Stimulated activated naive CD8-positive, alpha-beta T cell treated with anti-CD3 and anti-CD28 coated beads, Interleukin-15, amount 100 ng/mL, for 72 hours (primary cell): ENCODE data around the gene AGO3.
A peak's percentile ranks its signal among the peaks of the same experiment; 100 is the strongest.
"Not testable (repeated sequence)": the region's sequence is repeated elsewhere in the genome, so short reads cannot be mapped to it uniquely, and the experiment has no call there.

ENCODE experiments used
- ATAC-seq: fragments of 150-1000 bp; cut with Tn5 transposase; 2 replicates; pipeline ENCODE4 v1.10.0; 2021; ENCODE audit warnings: mild to moderate bottlenecking, moderate library complexity
- DNase-seq, 2 donors: peaks; one replicate each; pipeline ENCODE4 v3.0.0; 2021 to 2022
- H3K27ac Mint-ChIP-seq, 2 donors: one replicate each; pipeline ENCODE4 v1.8.0; 2022; ENCODE audit warnings: mild to moderate bottlenecking in 2 of 2, mixed read lengths in 2 of 2, moderate library complexity in 2 of 2
- H3K27me3 Mint-ChIP-seq: one replicate; pipeline ENCODE4 v1.8.0; 2022; ENCODE audit warnings: mixed read lengths
- H3K4me1 Mint-ChIP-seq: one replicate; pipeline ENCODE4 v1.8.0; 2022; ENCODE audit warnings: mild to moderate bottlenecking, mixed read lengths
- H3K4me3 Mint-ChIP-seq, 2 donors: one replicate each; pipeline ENCODE4 v1.8.0; 2022; ENCODE audit warnings: mild to moderate bottlenecking in 2 of 2, mixed read lengths in 2 of 2, moderate library complexity in 1 of 2
- H3K9me3 Mint-ChIP-seq, 2 donors: one replicate each; pipeline ENCODE4 v1.8.0; 2022; ENCODE audit warnings: mixed read lengths in 2 of 2

The AGO3 gene

DNA sequence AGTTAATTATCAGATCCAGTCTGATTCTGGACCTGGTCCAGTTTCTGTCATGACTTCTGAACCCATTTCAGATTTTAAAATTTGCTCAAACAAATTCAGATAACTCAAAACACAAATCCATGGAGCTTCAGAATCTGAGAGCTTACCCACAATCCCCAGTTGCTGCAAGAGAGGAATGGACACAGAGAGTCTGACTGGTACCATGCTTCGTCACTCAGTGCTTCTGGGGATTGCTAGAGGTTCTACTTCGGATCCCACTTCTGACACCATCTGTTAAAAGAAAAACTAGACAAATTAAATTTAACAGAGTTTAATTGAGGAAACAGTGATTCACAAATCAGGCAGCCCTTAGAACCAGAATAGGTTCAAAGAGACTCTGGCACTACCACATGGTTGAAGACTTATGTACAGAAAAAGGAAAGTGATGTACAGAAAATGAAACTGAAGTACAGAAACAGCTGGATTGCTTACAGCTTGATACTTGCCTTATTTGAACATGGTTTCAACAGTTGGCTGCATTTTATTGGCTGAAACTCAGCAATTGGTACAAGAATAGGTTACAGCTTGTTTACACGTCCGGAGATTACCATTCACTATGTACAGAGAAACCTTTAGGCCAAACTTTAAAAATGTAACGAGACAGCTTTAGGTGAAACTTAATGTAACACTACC is 92.3 kb downstream of the AGO3 start:
- Mint-ChIP-seq H3K27ac (peak overlapping the region; percentile 48 to 78), H3K4me1 (peaks cover 17% of the 10 kb centered on the region), H3K27me3 (no peaks in the 10 kb centered on the region), H3K9me3 (no peaks in the 10 kb centered on the region), H3K4me3 (peak overlapping the region in 1 of 2 donors; percentile 52)
- DNase-seq: no peak
- peak; percentile 78 for ATAC-seq

DNA sequence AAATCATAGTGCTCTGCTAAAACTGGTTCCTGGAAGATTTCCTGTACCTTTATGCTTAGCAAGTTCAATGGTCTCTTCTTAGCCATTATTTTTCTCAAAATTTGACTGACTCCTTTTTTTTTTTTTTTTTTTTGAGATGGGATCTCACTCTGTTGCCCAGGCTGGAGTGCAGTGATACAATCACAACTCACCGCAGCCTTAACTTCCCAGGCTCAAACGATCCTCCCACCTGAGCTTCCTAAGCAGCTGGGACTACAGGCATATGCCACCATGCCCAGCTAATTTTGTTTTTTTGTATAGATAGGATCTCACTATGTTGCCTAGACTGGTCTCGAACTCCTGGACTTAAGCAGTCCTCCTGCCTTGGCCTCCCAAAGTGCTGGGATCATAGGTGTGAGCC is 93.1 kb downstream of the AGO3 start:
- H3K27me3 Mint-ChIP-seq, DNase-seq, H3K9me3 Mint-ChIP-seq, ATAC-seq, H3K4me3 Mint-ChIP-seq: not testable (repeated sequence)
- Mint-ChIP-seq H3K27ac (peak overlapping the region; percentile 42 to 60), H3K4me1 (peaks cover 17% of the 10 kb centered on the region)

DNA sequence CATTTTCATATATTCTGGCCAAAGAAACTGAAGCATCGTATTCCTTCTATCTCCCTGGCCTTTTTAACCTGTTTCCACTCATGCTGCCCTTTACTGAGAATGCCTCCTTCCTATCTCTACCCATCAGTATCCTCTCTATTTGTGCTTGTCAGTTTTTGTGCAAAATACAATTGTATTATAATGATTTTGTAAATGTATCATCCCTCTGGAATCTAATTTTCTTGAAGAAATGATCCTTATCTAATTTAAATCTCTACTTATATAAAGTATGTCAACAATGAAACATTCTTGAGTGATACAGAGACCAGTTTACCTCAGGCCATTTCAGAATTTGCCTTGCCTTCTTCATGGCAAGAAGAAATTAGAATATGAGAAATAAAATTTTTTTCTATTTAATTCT is 93.9 kb downstream of the AGO3 start:
- DNase-seq (no peak), ATAC-seq (no peak)
- Mint-ChIP-seq H3K4me3 (no peak overlapping the region), H3K9me3 (no peaks in the 10 kb centered on the region), H3K27ac (no peak overlapping the region), H3K4me1 (peaks cover 17% of the 10 kb centered on the region), H3K27me3 (no peaks in the 10 kb centered on the region)

DNA sequence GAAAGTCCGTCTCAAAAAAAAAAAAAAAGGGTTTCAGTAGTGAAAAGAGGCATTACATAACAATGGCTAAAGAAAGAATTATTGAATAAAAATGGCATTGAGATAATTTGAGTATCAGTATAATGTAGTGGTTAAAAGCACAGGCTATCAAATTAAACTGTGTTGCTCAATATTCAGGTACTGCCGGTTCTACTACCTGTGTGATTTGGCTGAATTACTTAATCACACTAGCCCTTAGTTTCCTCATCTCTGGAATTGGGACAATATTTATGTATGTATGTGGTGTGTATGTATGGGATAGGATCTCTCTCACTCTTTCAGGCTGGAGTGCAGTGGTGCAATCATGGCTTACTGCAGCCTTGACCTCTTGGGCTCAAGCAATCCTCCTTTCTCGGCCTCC is 96.9 kb downstream of the AGO3 start:
- H3K4me3 Mint-ChIP-seq: no peak overlapping the region
- no peaks in the 10 kb centered on the region for H3K27me3 Mint-ChIP-seq
- DNase-seq: no peak
- peaks cover 14% of the 10 kb centered on the region for H3K4me1 Mint-ChIP-seq
- no peaks in the 10 kb centered on the region for H3K9me3 Mint-ChIP-seq
- H3K27ac Mint-ChIP-seq: no peak overlapping the region
- ATAC-seq: no peak

DNA sequence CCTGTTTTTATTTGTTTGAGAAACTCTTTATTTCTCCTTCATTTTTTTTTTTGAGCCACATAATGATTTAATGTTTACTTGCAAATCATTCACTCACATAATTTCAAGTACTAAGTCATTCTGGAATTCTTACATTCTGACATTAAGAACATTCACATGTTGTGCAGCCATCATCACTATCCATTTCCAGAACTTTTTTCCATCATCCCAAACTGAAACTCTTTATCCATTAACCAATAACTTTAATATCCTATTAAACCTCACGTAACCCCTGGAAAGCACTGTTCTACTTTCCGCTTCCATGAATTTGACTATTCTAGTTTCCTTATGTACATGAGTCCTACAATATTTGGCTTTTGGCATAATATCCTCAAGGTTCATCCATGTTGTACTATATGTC is 100.5 kb downstream of the AGO3 start:
- H3K4me1 Mint-ChIP-seq: no peaks in the 10 kb centered on the region
- H3K9me3 Mint-ChIP-seq: no peaks in the 10 kb centered on the region

DNA sequence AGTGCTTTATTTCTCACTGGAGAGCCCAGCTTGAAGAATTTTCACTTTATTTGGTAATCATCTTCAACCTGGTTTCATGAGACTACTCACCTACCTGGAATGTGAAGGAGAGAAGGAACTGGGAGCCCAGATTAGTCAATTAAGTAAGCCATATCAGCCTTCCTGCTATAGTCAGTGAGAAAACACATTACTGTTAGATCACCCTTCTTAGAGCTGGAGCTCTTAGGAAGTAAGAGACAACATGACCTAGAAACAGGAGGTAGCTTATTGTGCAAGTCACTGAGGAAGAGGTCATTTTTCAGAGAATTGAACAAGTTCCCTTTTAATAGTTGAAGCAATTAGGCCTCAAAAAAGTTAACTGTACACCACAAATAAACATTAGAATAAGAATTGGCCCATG is 103.8 kb downstream of the AGO3 start:
- Mint-ChIP-seq H3K27ac (no peak overlapping the region), H3K9me3 (no peaks in the 10 kb centered on the region), H3K27me3 (no peaks in the 10 kb centered on the region), H3K4me1 (no peaks in the 10 kb centered on the region), H3K4me3 (no peak overlapping the region)
- ATAC-seq (no peak), DNase-seq (no peak)

More for the DNA sequence above, 100.5 kb downstream of the AGO3 start:
- H3K27me3 Mint-ChIP-seq: no peaks in the 10 kb centered on the region
- ATAC-seq (no peak), DNase-seq (no peak)
- no peak overlapping the region for H3K4me3 Mint-ChIP-seq
- no peak overlapping the region for H3K27ac Mint-ChIP-seq

DNA sequence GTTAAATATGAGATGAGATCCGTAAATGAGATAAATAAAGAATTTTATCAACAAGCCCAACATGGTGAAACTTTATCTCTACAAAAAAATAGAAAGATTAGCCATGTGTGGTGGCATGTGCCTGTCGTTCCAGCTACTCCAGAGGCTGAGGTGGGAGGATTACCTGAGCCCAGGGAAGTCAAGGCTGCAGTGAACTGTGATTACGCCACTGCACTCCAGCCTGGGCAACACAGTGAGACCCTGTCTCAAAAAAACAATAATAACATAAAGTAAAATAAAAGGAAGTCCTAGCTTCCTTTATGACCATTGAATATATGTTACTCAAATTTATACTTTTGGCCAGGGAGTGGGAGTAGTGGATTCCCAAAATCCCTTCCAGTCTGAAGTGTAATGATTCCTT is 104.2 kb downstream of the AGO3 start:
- DNase-seq (no peak), ATAC-seq (no peak)
- no peak overlapping the region for H3K27ac Mint-ChIP-seq
- no peaks in the 10 kb centered on the region for H3K4me1 Mint-ChIP-seq
- H3K9me3 Mint-ChIP-seq: no peaks in the 10 kb centered on the region
- no peak overlapping the region for H3K4me3 Mint-ChIP-seq
- H3K27me3 Mint-ChIP-seq: no peaks in the 10 kb centered on the region

DNA sequence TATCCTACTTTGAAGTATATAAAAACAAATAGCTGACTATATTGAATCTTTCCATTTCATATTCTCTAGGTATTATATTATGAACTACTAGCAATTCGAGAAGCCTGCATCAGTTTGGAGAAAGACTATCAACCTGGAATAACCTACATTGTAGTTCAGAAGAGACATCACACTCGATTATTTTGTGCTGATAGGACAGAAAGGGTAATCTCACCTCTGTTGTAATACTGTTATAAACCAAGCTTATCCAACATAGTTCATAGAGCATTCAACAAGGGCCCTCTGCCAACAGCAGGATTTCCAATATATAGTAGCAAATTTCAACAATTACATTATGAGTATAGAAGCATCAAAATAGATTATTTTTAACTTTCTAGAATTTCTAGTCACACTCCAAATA is 109.3 kb downstream of the AGO3 start:
- ATAC-seq: no peak

DNA sequence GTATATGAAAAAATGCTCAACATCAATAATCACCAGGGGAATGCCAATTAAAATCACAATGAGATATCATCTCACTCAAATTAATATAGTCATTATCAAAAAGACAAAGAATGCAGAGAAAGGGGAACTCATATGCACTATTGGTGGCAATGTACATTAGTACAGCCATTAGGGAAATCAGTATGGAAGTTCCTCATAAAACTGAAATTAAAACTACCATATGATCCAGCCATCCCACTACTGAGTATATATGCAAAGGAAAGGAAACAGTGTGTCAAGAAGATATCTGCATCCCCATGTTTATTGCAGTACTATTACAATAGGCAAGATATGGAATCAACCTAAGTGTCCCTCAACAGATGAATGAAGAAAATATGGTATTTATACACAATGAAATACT is 120.9 kb downstream of the AGO3 start:
- no peak for ATAC-seq
- Mint-ChIP-seq H3K27me3 (no peaks in the 10 kb centered on the region), H3K4me1 (no peaks in the 10 kb centered on the region), H3K4me3 (no peak overlapping the region), H3K9me3 (peaks cover 0 to 9% of the 10 kb centered on the region in 2 donors), H3K27ac (no peak overlapping the region)
- no peak for DNase-seq

More for the DNA sequence above, 109.3 kb downstream of the AGO3 start:
- H3K4me1 Mint-ChIP-seq: no peaks in the 10 kb centered on the region
- H3K9me3 Mint-ChIP-seq: no peaks in the 10 kb centered on the region
- H3K27me3 Mint-ChIP-seq: no peaks in the 10 kb centered on the region
- H3K27ac Mint-ChIP-seq: no peak overlapping the region
- no peak overlapping the region for H3K4me3 Mint-ChIP-seq
- no peak for DNase-seq

DNA sequence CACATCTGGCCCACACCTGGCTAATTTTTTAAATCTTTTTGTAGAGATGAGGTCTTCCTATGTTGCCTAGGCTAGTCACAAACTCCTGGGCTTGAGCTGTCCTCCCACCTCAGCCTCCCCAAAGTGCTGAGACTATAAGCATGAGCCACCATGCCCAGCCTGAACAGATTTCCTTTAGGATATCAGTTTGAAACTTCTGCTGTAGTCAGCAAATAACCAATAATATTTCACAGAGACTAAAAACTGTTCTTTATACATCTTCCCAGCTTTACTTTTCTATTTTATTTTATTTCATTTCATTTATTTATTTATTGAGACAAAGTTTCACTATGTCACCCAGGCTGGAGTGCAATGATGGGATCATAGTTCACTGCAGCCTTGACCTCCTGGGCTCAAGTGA is 123.1 kb downstream of the AGO3 start:
- H3K27me3 Mint-ChIP-seq: no peaks in the 10 kb centered on the region
- H3K4me3 Mint-ChIP-seq: no peak overlapping the region
- no peak for ATAC-seq
- H3K27ac Mint-ChIP-seq: no peak overlapping the region
- H3K4me1 Mint-ChIP-seq: no peaks in the 10 kb centered on the region
- no peaks in the 10 kb centered on the region for H3K9me3 Mint-ChIP-seq
- no peak for DNase-seq

DNA sequence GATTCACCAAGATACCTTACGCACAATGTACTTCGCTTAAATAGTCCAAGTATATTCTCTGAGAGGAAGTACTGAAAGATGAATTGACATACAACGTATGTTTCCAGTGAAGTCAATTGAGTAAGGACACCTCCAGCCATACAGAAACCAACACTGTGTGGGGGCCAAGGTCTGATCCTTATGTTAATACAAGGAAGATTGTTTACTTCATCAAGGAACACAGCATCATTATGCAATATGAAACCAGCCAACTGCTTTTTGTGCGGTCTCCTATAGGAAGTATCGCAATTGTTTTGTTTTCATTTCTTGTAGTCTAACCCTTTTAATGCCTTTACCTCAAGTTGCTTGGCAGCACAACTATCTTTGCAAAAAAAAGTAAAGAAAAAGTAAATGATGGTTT is 124.8 kb downstream of the AGO3 start:
- Mint-ChIP-seq H3K27me3 (no peaks in the 10 kb centered on the region), H3K27ac (no peak overlapping the region), H3K9me3 (no peaks in the 10 kb centered on the region), H3K4me3 (no peak overlapping the region), H3K4me1 (no peaks in the 10 kb centered on the region)
- ATAC-seq: no peak
- no peak for DNase-seq

DNA sequence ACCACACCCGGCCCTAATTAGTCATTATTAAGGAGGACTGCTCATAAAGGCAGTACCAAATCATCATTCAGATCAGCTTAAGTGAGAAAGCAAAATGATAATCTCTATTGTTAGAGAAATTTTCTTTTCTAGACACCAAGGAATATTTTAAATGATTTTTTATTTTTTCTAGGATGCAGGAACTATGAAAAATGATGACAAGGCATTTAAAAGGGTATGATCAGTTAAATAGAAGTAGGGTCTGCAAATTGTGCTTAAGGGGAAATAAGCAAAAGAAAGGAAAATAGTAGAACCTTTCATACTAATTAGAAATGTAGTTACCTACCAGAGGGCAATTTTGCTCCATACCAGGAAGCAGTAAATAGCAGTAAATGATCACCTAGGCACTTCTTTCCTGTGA is 131.4 kb downstream of the AGO3 start:
- H3K4me1 Mint-ChIP-seq: no peaks in the 10 kb centered on the region
- H3K9me3 Mint-ChIP-seq: no peaks in the 10 kb centered on the region
- H3K4me3 Mint-ChIP-seq: no peak overlapping the region
- no peak for DNase-seq
- H3K27ac Mint-ChIP-seq: no peak overlapping the region
- H3K27me3 Mint-ChIP-seq: no peaks in the 10 kb centered on the region
- ATAC-seq: no peak

DNA sequence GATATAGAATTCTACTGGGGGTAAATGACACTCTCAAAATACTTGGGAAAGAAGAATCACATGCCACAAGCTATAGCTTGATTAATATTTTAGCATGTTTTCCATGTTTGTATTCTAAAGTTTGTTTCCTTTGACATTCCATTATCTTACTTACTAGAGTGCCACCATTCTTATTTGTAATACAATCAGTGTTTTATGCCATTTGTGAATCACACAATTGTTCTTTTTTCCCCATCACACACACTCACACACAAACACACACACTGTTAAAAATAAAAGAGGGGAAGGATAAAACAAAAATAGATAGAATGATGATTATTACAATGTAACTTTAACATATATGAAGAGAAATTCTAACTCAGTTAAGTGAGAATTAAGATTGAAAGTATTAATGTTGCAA is 137.0 kb downstream of the AGO3 start:
- H3K4me1 Mint-ChIP-seq: no peaks in the 10 kb centered on the region

DNA sequence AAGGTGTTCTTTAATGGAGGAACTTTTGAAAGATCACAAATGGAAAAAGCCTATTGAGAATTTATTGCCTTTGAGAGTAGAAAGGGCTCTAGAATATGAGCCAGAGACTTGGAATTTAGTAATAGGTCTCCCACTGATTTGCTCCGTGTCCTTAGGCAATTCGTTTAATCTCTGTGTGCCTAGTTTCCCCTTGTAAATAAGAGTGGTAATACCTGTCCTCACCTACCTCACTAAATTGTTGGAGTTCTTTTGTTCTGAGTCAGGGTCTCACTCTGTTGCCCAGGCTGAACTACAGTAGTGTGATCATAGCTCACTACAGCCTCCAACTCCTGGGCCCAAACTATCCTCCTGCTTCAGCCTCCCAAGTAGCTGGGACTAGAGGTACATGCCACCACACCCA is 138.0 kb downstream of the AGO3 start:
- DNase-seq: no peak
- Mint-ChIP-seq H3K27ac (peak overlapping the region in 1 of 2 donors; percentile 35), H3K27me3 (no peaks in the 10 kb centered on the region), H3K4me1 (no peaks in the 10 kb centered on the region), H3K4me3 (no peak overlapping the region), H3K9me3 (no peaks in the 10 kb centered on the region)
- ATAC-seq: no peak

More for the DNA sequence above, 137.0 kb downstream of the AGO3 start:
- DNase-seq (no peak), ATAC-seq (no peak)
- Mint-ChIP-seq H3K9me3 (no peaks in the 10 kb centered on the region), H3K27ac (no peak overlapping the region), H3K27me3 (no peaks in the 10 kb centered on the region), H3K4me3 (no peak overlapping the region)

DNA sequence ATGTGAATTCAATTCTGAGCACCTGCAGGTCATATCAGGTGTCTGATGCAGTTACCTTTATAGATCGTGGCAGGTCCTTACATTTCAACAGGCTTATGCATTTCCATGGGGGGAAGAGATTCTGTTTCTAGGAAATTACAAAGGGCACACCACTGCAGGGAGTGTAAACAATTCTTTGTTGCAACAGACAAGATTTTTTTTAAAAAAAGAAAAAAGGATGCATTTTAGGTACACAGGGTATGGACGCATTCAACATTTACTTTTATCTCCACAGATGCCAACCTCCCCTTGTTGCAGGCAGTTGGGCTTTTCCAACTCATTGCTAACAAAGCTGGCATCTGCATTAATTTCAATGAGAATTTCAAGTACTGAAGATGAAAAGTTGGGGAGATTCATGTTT is 139.4 kb downstream of the AGO3 start:
- H3K4me3 Mint-ChIP-seq: no peak overlapping the region
- ATAC-seq (no peak), DNase-seq (no peak)
- no peak overlapping the region for H3K27ac Mint-ChIP-seq
- no peaks in the 10 kb centered on the region for H3K27me3 Mint-ChIP-seq
- no peaks in the 10 kb centered on the region for H3K9me3 Mint-ChIP-seq
- no peaks in the 10 kb centered on the region for H3K4me1 Mint-ChIP-seq

DNA sequence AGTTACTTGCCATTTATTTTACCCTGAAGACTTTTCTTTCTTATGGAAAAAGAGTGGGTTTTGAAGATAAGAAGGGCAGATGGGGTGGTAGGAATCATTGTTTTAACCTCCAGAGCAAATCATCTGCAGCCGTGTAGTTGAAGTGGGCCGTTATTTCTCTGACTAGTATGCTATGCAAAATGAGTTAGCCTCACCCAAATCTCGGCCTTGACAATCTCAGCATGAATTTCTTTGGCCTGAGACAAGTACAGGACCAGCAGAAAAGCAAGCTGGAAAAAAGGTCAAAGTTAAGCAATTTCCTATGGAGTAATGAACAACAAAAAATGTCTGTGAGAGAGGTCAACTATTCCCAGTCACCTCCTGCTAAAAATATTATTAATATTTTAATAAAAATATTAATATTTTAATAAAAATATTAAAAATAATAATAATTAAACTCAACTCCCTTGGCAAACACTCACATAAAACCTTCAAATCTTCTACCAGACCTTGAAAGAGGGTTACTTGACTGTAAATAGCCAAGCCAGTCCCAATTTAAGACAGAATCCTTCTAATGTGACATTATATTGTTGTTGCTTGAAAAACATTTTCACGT is 146.2 kb downstream of the AGO3 start:
- H3K9me3 Mint-ChIP-seq: no peaks in the 10 kb centered on the region
- H3K4me1 Mint-ChIP-seq: no peaks in the 10 kb centered on the region
- DNase-seq (no peak), ATAC-seq (no peak)
- H3K27ac Mint-ChIP-seq: no peak overlapping the region
- H3K27me3 Mint-ChIP-seq: peaks cover 14% of the 10 kb centered on the region
- H3K4me3 Mint-ChIP-seq: no peak overlapping the region

DNA sequence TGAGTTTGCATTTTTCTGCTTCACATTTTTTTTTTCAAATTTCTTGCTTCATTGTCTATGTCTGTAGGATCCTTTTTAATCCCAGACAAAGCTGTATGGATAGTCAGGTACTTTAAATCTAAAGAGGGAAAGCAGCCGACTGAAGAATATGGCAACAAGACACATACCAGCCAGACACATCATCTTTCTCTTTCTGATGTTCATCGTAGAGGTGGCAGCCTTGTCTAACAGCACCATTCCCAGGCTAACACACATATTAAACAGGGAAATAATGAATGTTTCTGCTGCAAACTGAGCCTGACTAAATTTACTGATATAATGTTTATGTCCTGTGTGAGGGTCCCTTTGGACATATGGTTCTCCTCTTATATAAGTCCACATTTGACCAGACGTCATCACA is 149.3 kb downstream of the AGO3 start:
- Mint-ChIP-seq H3K27ac (no peak overlapping the region), H3K9me3 (no peaks in the 10 kb centered on the region), H3K27me3 (peaks cover 41% of the 10 kb centered on the region), H3K4me3 (no peak overlapping the region), H3K4me1 (no peaks in the 10 kb centered on the region)
- DNase-seq (no peak), ATAC-seq (no peak)
